Activated naive CD8-positive, alpha-beta T cell treated with anti-CD3 and anti-CD28 coated beads for 36 hours (primary cell): ENCODE measurements around the gene SETX. TPM values are rescaled to one million over a fixed set of nuclear protein-coding genes. Genes with fewer than 3 reads are reported as not detected.

Experiments used
- DNase-seq: peaks from one replicate; pipeline ENCODE4 v3.0.0; 2021
- H3K27ac Mint-ChIP-seq: one replicate; pipeline ENCODE4 v1.8.0; 2022; ENCODE audit warnings: mild to moderate bottlenecking, moderate library complexity, mixed read lengths
- H3K27me3 Mint-ChIP-seq: one replicate; pipeline ENCODE4 v1.8.0; 2022; ENCODE audit warnings: mild to moderate bottlenecking, mixed read lengths
- H3K36me3 Mint-ChIP-seq: one replicate; pipeline ENCODE4 v1.8.0; 2021; ENCODE audit warnings: mild to moderate bottlenecking, mixed read lengths
- H3K4me1 Mint-ChIP-seq: one replicate; pipeline ENCODE4 v1.8.0; 2021; ENCODE audit warnings: mixed read lengths
- H3K4me3 Mint-ChIP-seq: one replicate; pipeline ENCODE4 v1.8.0; 2022; ENCODE audit warnings: mild to moderate bottlenecking, moderate library complexity, mixed read lengths
- H3K9me3 Mint-ChIP-seq: one replicate; pipeline ENCODE4 v1.8.0; 2022; ENCODE audit warnings: mixed read lengths
- total RNA-seq, 2 experiments: library from RNA; stranded (reverse); gene quantifications; one replicate each; pipeline ENCODE4 v1.2.3, GENCODE V29; 2021

SETX gene
- total RNA-seq, 2 experiments from 2014 or later, result 34.8 to 34.9 TPM

DNA sequence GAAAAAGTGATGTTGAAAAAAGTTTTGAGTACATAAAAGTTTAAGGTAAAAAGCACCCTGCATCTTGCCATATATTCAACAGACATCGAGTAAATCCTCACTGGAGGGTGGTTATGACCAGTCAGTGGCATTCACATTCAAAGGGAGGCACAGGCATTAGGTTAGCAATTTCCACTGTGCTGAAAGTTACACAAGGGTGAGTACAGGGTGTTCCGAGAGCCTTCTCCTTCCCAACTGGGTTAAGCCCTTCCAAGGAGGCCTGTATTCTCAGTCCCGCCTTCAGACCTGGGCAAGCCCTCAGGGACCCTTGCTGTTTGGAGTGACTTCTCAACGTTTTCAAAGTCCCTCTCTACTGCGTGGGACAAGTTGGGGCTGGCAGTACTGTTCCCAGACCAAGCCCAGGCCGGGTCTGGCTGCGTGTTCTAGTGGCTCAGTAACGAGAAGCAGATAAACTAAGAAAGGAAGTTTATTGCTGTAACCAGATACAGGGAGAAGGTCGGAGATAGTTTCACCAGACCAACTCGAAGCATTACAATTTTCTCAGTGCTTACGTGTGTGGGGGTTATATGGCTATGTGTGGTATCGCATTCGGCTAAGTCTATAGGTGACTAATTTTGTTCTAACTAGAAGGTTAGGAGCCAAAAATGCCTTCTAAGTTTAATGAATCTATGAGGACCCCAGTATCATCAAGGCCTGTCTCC lies 13.0 kb upstream of the SETX start:
- Mint-ChIP-seq H3K27ac (no peak overlapping the region), H3K9me3 (no peaks in the 10 kb centered on the region), H3K4me3 (no peak overlapping the region), H3K4me1 (peaks cover 5% of the 10 kb centered on the region), H3K27me3 (no peaks in the 10 kb centered on the region), H3K36me3 (peaks cover 5% of the 10 kb centered on the region)
- DNase-seq, result no peak

DNA sequence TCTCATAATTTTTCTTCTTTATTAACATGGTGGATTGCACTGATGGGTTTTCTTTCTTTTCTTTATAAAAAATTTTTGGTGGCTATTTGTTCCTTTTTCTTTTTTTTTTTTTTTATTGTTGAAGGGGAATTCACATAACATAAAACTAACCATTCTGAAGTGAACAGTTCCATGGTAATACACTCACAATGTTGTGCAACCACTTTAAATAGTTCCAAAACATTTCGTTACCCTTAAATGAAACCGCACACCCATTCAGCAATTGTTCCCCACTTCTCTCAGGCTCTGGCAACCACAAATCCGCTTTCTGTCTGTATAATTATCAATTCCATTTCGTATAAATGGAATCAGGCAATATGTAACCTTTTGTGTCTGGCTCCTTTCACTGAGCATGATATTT lies 11.7 kb upstream of the SETX start:
- no peaks in the 10 kb centered on the region for H3K27me3 Mint-ChIP-seq

DNA sequence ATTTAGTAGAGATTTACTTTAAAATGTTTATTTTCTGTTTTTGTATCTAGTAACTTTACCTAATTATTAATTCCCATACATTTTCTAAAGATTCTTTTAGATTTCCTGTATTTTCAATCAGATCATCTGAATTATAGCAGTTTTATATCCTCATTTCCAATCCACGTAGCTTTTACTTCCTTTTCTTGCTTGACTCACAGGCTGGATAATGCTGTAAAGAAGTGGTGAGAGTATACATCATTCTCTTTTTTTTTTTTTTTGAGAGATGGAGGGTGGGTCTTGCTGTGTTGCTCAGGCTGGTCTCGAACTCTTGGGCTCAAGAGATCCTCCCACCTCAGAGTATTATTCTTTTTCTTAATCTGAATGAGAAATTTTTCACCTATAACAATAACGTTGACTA lies 11.2 kb upstream of the SETX start:
- H3K9me3 Mint-ChIP-seq, result no peaks in the 10 kb centered on the region

More for the DNA sequence above, 11.7 kb upstream of the SETX start:
- H3K36me3 Mint-ChIP-seq, result no peaks in the 10 kb centered on the region
- H3K4me3 Mint-ChIP-seq, result no peak overlapping the region
- H3K9me3 Mint-ChIP-seq, result no peaks in the 10 kb centered on the region
- DNase-seq, result no peak
- no peaks in the 10 kb centered on the region for H3K4me1 Mint-ChIP-seq
- no peak overlapping the region for H3K27ac Mint-ChIP-seq

DNA sequence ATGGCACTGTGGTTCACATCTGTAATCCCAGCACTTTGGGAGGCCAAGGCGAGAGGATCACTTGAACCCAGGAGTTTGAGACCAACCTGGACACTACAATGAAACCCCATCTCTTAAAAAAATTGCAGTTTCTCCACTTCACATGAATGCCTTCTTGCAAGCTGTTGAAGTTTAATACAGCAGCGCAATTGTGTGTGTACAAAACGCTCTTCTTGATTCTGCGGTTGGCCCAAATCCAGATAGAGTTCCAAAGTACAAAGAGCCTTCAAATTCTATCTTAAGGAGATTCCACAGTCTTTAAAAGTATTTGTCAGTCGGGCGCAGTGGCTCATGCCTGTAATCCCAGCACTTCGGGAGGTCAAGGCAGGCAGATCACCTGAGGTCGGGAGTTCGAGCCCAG lies 9.3 kb upstream of the SETX start:
- Mint-ChIP-seq H3K36me3 (no peaks in the 10 kb centered on the region), H3K27ac (no peak overlapping the region), H3K9me3 (no peaks in the 10 kb centered on the region), H3K4me1 (no peaks in the 10 kb centered on the region), H3K27me3 (no peaks in the 10 kb centered on the region), H3K4me3 (no peak overlapping the region)
- DNase-seq, result no peak

More for the DNA sequence above, 11.2 kb upstream of the SETX start:
- H3K4me3 Mint-ChIP-seq, result no peak overlapping the region
- no peak for DNase-seq
- no peaks in the 10 kb centered on the region for H3K36me3 Mint-ChIP-seq
- H3K27me3 Mint-ChIP-seq, result no peaks in the 10 kb centered on the region
- H3K27ac Mint-ChIP-seq, result no peak overlapping the region
- H3K4me1 Mint-ChIP-seq, result no peaks in the 10 kb centered on the region

DNA sequence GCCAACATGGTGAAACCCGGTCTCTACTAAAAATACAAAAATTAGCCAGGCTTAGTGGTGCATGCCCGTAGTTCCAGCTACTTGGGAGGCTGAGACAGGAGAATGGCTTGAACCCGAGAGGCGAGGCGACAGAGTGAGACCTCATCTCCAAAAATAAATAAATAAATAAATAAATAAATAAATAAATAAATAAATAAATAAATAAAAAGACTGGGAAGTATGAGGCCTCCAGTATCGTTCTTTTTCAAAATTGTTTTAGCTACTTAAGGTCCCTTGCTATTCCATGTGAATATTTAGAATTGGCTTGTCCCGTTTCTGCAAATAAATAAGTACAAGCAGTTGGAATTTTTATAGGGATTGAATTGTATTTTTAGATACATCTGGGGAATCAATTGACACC lies 3.0 kb upstream of the SETX start:
- Mint-ChIP-seq H3K9me3 (no peaks in the 10 kb centered on the region), H3K4me3 (no peak overlapping the region), H3K4me1 (peaks cover 16% of the 10 kb centered on the region), H3K27ac (no peak overlapping the region), H3K36me3 (peaks cover 18% of the 10 kb centered on the region), H3K27me3 (no peaks in the 10 kb centered on the region)
- no peak for DNase-seq

DNA sequence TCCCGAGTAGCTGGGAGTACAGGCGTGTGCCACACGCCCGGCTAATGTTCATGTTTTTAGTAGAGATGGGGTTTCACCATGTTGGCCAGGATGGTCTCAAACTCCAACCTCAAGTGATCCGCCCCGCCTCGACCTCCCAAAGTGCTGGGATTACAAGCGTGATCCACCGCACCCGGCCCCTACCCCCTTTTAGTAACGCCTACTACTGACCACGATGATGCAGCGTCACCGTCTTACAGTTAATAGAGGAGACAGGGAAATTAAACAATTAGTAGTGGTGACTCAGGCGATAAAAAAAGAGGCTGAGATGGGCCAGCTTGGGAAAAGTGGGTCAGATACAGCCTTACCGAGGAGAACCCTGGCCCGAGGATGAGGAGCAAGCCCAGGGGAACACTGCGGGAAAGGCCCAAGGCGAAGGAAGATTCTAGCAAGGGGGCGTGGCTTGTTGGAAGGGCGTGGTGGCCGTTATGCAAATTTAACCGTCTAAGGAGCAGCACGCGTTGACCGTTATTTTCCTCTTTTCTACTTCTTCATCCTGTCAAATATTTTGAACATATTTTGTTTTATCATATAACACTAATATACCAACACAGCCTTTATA lies 1.6 kb upstream of the SETX start:
- DNase-seq, result no peak
- H3K4me1 Mint-ChIP-seq, result peaks cover 30% of the 10 kb centered on the region
- H3K27ac Mint-ChIP-seq, result peak overlapping the region; percentile 60
- peak overlapping the region; percentile 34 for H3K4me3 Mint-ChIP-seq
- H3K9me3 Mint-ChIP-seq, result no peaks in the 10 kb centered on the region
- H3K27me3 Mint-ChIP-seq, result no peaks in the 10 kb centered on the region
- H3K36me3 Mint-ChIP-seq, result peaks cover 28% of the 10 kb centered on the region

DNA sequence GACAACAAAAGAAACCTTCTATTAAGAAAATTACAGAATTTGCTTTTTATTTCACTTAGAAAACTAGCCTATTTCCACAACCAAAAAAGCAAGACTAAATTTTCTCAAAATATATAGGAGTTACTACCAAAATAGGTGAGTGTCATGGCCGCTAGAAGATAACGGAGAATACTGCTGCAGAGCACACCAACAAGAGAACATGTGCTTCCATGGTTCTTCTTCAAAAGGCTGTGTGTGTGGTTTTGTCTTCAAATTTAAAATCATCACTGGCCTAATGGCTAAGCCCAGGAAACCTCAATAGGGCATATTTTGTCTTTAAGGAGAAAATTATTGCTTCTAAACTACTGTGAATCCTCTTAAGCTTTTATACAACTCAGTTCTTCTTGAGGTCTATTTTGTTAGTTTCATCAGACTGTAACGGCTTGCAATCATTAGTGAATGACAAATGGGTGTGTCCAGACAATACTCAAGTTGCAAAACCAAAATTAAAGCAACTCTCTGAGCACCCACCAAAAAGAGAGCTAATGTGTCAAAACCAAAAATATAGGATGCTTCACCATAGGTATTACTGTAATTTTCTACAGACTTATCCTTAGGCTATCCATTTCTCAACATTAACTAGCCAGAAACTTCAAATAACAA lies 3.3 kb downstream of the SETX start:
- no peaks in the 10 kb centered on the region for H3K27me3 Mint-ChIP-seq
- H3K9me3 Mint-ChIP-seq, result no peaks in the 10 kb centered on the region

DNA sequence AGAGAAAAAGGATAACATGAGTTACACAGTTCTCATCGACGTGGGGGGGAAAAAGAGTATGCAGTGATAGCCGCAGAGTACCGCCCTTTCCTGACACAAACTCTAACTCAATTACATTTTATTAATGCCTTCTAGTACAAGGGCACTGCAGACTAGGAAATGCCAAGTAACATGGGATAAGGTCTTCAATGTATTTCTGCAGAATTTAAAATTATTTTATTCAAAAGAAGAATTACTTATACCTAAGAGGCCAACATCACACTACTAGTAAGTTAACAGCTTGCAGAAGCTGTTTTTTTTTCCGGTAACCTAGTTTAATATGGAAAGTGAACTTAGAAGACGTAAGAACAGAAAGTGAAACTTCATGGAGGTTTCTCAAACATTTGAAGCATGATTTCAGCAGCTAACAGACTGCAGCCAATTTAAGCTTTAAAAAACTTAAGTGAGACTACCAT lies 3.9 kb downstream of the SETX start:
- Mint-ChIP-seq H3K27me3 (no peaks in the 10 kb centered on the region), H3K4me3 (peak overlapping the region; percentile 91), H3K9me3 (no peaks in the 10 kb centered on the region), H3K36me3 (peaks cover 42% of the 10 kb centered on the region), H3K27ac (peak overlapping the region; percentile 98), H3K4me1 (peaks cover 51% of the 10 kb centered on the region)
- peak; percentile 28 for DNase-seq

More for the DNA sequence above, 3.3 kb downstream of the SETX start:
- peak overlapping the region; percentile 98 for H3K27ac Mint-ChIP-seq
- H3K36me3 Mint-ChIP-seq, result peaks cover 43% of the 10 kb centered on the region
- peak overlapping the region; percentile 91 for H3K4me3 Mint-ChIP-seq
- DNase-seq, result no peak
- H3K4me1 Mint-ChIP-seq, result peaks cover 51% of the 10 kb centered on the region

DNA sequence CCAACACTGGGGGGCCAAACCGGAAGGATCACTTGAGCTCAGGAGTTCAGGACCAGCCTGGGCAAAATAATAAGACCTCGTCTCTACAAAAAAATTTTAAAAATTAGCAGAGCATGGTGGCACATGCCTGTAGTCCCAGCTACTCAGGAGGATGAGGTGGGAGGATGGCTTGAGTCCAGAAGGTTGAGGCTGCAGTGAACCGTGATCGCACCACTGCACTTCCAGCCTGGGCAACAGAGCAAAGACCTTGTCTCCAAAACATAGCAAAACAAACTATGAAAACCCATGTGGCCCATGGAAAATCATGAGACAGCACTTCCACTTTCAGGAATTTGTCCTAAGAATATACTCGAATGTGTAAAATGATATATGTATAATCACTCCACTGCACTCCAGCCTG lies 6.1 kb downstream of the SETX start:
- H3K27me3 Mint-ChIP-seq, result no peaks in the 10 kb centered on the region
- no peaks in the 10 kb centered on the region for H3K9me3 Mint-ChIP-seq
- peak overlapping the region; percentile 37 for H3K4me3 Mint-ChIP-seq
- H3K27ac Mint-ChIP-seq, result peak overlapping the region; percentile 91
- H3K4me1 Mint-ChIP-seq, result peaks cover 46% of the 10 kb centered on the region
- H3K36me3 Mint-ChIP-seq, result peaks cover 42% of the 10 kb centered on the region
- no peak for DNase-seq

DNA sequence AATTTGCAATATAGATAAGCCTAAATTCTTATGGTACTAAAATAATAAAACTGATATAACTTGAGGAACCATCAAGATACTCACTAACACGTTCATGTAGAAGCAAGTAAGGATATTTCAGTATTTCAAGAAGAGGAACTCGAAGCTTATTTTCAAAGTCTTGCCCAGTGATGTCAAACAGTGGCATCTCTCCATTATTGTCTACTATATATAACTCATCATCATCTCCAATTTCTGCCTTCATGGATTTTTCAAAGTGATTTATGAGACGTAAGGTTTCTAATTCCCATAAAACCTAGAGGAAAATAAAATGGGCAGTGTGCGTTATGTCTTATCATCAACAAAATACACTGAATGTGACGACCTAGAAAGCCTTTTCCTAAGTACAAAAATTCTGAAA lies 8.6 kb downstream of the SETX start:
- H3K27me3 Mint-ChIP-seq, result no peaks in the 10 kb centered on the region
- H3K4me3 Mint-ChIP-seq, result no peak overlapping the region
- peaks cover 37% of the 10 kb centered on the region for H3K36me3 Mint-ChIP-seq
- H3K9me3 Mint-ChIP-seq, result no peaks in the 10 kb centered on the region
- no peak overlapping the region for H3K27ac Mint-ChIP-seq
- H3K4me1 Mint-ChIP-seq, result peaks cover 21% of the 10 kb centered on the region
- DNase-seq, result no peak

DNA sequence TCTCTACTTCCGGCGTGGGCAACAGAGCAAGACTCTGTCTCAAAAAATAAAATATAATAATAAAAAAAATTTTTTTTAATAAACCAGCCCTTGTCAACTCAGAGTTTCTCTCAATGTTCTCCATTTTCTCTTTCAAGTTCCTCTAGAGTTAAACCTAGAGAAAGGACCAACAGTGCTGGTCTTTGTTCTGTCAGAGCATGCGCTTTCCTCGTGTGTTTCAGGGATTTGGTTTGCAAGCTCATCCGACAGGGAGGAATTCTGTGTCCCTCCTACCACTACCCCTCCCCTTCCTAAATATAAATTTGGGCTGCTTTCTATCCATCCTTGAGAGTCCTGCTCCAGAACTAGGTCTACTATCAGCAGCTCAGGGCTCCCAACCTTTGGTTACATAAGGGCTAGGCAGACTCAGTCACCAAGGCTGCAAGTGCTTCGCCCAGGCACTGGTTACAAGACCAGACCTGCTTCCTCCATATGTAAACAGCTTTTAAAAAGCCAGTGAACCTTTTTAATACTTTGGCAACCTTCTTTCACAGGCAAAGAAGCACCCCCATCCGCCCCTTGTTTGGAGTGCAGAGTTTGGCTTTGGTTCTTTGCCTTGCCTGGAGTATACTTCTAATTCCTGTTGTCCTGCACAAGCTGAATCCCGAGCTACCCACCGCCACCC lies 13.5 kb downstream of the SETX start:
- DNase-seq, result no peak
- Mint-ChIP-seq H3K27me3 (no peaks in the 10 kb centered on the region), H3K36me3 (peaks cover 35% of the 10 kb centered on the region), H3K4me1 (peaks cover 2% of the 10 kb centered on the region), H3K4me3 (no peak overlapping the region), H3K9me3 (no peaks in the 10 kb centered on the region), H3K27ac (no peak overlapping the region)

DNA sequence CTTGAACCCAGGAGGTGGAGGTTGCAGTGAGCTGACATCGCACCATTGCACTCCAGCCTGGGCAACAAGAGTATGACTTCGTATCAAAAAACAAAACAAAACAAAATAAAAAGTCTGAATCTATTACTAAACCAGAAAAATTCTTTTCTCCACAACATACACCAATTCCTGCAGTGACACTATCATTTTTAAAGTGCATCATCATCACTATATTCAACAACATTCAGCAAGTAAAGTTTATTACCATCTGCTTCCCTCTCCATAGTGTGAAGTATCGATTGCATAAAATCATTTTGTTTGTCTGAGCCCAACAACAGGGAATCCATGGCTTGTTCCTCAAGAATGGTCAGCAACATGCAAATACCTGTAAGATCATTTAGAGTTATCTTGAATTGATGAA lies 20.4 kb downstream of the SETX start:
- Mint-ChIP-seq H3K27ac (no peak overlapping the region), H3K4me1 (no peaks in the 10 kb centered on the region), H3K9me3 (peaks cover 3% of the 10 kb centered on the region), H3K27me3 (no peaks in the 10 kb centered on the region), H3K4me3 (no peak overlapping the region), H3K36me3 (peaks cover 58% of the 10 kb centered on the region)
- DNase-seq, result no peak

DNA sequence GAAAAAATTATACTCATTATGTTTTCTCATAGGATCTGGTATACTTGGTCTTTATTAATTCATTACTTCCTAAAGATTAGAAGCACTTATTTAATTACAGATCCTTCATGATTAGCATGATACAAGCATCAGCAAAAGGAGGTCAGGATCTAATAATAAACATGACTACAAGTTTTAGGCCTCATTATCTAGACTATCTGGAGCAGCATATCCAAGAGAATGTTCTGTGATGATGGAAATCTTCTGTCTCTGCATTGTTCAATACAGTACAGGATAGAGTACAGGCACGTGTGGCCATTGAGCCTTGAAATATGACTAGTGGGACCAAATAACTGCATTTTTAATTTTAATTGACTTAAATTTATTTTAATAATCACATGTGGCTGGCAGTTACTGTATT lies 21.2 kb downstream of the SETX start:
- Mint-ChIP-seq H3K36me3 (peaks cover 62% of the 10 kb centered on the region), H3K27ac (no peak overlapping the region), H3K27me3 (no peaks in the 10 kb centered on the region), H3K4me1 (no peaks in the 10 kb centered on the region), H3K9me3 (peaks cover 6% of the 10 kb centered on the region), H3K4me3 (no peak overlapping the region)
- no peak for DNase-seq

DNA sequence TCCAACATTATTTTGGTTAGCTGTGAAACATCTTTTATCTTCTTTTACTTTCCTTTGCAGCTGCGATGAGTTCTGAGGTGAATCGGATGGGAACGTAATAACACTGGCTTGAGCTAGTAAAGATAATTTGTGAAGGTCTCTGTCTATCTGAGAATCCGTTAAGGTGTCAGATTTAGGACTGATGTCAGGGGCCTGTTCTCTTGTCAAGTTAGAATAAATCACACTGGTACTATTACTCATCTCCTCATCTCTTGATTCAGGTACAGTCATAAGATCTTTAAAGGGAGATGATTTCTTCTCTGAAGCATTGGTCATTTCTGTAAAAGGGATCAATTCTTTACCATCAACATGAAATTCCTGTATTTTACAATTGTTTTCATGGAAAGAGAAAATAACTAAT lies 26.2 kb downstream of the SETX start:
- no peak overlapping the region for H3K27ac Mint-ChIP-seq
- no peaks in the 10 kb centered on the region for H3K27me3 Mint-ChIP-seq
- peaks cover 84% of the 10 kb centered on the region for H3K36me3 Mint-ChIP-seq

DNA sequence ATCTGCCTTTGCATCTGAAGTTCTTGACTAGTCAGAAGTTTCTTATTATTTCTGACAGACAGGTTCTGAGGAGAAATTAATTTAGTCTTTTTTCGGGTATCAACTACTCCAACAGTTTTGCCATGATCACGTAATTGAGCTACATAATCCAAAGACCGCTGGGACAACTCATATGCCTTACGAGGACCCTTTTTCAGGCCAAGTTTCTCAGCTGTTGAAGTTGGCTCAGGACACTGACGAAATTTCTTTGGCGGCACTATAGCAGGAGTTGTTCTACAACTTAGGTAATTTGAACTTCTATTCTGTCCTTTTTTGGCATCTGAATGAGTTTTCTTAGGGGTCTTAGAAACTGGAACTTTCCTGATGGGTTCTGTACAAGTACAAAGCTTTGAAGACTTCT lies 27.2 kb downstream of the SETX start:
- Mint-ChIP-seq H3K27me3 (no peaks in the 10 kb centered on the region), H3K4me1 (peaks cover 25% of the 10 kb centered on the region), H3K9me3 (peaks cover 7% of the 10 kb centered on the region), H3K4me3 (no peak overlapping the region), H3K27ac (no peak overlapping the region), H3K36me3 (peaks cover 89% of the 10 kb centered on the region)
- DNase-seq, result no peak

More for the DNA sequence above, 26.2 kb downstream of the SETX start:
- Mint-ChIP-seq H3K4me1 (peaks cover 24% of the 10 kb centered on the region), H3K9me3 (peaks cover 7% of the 10 kb centered on the region), H3K4me3 (no peak overlapping the region)
- DNase-seq, result no peak
